HG03045 (cell line): Measurements from ENCODE around the gene MACROD2.

Experiments used
- ATAC-seq: cut with Tn5 transposase; IDR thresholded peaks from one replicate; pipeline ENCODE4 v1.9.1; 2021; ENCODE audit warnings: mild to moderate bottlenecking, moderate library complexity; ENCODE audit not compliant: unreplicated experiment

MACROD2 gene

DNA sequence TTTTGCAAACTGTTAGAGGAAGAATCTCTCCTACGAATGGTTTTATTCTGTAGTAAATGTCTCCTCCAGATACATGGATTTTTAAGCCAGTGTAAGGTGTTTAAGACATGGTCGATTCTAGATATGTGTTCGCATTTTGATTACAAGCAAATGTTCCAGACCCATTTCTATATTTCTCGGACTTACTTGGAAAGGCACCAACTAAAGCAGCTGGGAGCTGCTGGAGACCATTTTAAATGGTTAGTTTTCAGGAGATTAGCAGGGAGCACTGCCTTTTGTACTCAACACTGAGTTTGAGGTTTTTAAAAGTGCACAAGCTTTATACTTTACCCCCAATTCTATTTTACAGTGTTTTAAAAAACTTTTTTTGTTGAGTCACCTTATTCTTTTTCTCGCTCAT is 1720.9 kb downstream of the MACROD2 start:
- ATAC-seq, result no peak

DNA sequence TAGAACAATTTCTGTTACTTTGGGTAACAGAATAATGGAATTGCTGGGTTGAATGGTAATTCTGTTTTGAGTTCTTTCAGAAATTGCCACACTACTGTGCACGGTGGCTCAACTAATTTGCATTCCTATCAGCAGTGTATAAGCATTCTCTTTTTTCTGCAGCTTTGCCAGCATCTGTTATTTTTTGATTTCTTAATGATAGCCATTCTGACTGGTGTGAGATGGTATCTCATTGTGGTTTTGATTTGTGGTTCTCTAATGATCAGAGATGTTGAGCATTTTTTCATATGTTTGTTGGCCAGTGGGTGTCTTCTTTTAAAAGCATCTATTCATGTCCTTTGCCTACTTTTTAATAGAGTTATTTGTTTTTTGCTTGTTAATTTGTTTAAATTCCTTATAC is 1731.1 kb downstream of the MACROD2 start:
- ATAC-seq, result no peak

DNA sequence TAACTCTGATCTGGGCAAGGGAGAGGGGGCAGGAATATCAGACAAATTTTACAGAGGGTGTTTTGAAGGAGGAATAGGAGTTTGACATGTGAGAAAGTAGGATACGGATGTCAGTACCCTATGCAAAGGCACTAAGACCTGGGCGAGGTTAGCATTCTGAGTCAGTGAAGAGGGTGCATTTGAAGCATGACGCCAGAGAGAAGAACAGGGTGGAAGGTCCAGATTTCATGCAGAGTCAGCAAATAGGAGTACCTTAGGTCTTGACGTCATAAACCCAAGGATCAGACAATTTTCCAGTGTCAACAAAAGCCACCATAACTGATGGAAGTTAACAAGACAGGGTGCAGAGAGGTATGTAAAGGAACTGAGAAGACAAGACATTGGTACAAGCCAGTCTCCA is 1738.7 kb downstream of the MACROD2 start:
- no peak for ATAC-seq

DNA sequence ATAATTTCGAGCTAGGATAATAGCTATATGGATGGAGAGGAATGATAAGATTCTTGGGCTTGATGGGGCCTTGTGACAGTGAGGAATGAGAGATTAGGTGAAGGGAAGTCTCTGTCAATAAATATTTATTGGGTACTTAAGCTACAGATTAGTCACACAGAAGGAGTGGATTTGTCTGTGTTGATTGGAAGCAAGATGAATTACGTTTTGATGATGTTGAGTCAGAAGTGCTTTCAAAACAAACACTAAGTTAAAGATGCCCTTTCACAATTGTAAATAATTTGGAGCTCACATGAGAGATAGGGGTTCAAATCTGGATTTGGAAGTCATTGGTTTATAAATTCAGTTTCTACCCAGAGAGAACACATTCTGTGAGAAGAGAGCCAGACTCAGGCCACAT is 1743.7 kb downstream of the MACROD2 start:
- ATAC-seq, result no peak

DNA sequence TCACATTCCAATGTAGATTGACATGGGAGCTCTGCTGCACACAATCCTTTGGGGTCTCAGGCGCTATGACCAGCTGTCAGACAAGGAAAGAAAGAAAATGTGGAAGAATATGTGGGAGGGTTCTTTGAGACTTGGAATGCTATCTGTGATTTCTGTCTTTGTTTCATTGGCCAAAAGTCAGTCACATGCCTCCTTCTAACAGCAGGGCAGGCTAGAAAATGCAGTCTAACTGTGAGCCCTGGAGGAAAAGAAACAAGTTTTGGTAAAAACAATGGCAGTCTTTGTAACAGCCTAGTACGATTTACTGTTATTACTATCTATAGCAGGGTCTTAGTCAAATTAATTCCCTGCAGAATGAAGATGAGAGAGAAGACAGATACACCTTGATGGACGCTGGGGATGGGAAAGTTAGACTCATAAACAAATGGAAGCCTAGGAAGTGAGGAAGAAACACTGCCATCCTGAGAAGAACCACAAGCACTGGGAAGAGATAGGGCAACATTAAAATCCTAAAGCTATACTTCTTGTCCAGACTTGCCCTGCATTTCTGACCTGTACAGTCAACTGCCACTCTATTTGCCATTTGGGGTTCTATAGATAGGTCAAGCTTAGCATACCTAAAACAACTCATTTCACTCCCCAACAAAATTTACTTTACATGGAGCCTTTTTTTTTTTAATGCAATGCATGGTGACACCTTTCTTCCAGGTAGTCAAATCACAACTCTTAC is 1744.9 kb downstream of the MACROD2 start:
- ATAC-seq, result no peak

DNA sequence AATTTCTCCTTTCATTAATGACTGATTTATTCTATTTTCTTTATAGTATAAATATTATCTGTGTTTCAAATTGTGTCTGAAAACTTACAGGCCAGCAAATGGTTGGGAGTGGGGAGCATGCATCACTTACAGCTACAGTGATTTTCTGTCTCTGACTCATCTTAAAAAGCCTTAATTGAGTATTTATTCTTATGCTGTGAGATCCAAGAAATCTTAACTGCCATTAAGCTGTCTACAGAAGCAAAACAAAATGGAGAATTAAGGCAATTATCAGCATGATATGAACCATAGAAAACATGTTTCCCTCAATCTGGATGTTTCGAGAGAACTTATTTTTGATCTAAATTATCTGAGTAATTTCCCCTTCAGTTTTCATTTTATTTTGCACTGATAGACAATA is 1746.8 kb downstream of the MACROD2 start:
- no peak for ATAC-seq

DNA sequence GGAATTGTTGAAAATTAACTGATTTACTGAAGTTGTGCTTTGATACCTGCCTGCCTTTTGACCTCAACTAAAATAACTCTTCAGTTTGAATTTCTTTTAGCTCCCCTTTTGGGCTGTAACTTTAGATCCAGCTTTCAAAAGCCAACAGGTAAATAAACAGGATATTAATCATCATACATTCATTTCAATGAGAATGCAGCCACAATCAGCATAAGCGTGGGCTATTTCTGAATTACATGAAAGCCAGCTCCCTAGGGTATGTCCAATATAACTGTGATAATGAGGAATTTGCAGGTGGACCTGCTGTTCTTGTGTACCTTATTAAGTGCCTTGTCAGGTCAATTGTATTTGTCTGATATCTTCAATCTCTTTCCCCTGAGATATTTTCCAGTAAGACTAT is 1747.3 kb downstream of the MACROD2 start:
- no peak for ATAC-seq

DNA sequence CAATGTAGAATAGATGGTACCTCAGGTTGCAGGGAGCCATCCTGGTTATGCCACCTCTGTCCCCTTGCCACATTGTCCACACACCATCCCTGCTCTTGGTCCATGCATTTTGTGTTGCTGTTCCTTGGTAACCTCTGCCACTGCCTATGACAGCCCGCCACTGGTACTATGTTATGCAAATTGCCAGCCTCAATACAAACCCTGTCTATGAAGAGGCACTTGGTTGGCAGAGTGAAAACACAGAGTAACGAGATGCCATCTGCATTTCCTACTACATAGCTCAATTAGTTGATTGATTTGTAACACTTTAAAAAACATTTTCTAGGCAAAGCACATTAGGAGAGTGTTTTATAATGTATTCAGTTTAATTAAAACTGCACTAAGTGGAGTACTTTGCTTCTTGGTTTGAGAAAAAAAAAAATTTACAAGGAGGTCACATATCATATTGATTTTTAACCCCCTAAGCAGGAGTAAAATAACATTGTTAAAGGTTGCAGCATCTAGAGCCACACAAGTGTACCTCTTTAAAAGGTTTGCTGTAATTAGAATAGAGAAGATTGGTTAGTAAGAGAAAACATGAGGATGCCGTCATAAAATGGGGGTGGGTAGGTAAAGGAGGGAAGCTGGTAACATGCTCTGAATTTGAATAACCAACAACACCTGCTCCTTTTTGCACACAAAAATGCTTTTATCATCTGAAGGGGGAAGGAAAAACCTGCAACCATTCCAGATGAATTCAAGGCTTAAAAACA is 1760.9 kb downstream of the MACROD2 start:
- no peak for ATAC-seq

DNA sequence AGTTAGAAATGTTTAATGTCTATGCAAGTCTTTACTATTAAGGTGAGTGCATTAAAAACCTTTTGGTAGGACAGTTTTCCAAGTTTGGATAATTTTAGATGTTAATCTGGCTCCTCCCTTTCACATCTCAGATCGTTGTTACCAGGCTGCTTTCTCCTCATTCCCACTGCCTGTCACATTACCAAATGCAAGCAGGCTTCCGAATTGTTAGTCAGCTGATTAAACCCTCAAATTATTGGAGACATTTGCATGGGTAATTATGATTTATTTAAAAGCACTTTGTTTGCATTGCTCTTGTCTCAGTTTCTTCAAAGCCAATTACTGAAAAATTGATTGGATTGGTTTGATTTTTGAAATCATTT is 1761.4 kb downstream of the MACROD2 start:
- no peak for ATAC-seq

DNA sequence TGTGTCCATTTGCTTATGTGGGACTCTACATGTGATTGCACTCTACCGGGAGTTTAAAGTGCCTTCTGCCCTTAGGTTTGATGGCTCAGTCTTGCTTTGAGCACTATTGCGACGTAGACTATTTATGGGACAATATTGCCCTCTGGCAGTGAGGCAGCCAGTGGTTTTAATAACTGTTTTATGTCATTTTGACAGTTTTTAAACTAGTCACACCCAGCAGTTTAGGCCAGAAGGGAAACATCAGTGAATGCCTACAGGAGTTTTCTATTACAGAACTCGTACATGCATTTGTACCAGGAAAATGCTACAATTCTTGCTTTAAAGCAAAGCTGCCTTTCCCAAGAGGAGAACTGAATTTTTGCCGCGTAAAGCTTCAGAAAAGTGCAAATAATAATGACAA is 1764.3 kb downstream of the MACROD2 start:
- no peak for ATAC-seq

DNA sequence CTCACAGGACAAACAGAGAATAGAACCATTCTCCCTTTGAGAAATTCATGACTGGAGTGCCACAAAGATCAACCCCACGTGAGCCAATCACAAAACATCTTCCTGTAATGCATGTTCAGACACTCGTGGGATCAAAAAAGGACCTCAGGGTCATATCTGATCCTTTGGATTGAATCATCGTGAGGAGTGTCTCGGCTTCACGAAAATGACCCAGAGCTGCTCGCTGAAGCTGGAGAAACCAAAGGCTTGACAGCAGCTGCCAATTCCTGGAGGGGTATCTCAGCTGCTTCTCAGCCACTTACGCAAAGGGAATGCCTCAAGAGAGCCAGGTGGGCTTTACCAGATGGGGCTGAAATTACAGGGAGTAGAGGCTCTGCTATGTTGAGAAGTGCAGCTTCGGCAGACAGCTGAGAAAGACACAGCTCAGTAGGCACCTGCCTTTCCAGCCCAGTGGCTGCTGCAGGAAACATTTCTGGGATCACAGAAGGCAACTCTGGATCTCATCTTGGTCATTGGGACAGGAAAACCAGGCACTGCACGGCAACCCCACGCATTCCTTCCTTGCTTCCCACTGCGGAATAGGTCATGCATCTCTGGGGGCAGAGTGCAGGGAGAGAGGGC is 1764.8 kb downstream of the MACROD2 start:
- no peak for ATAC-seq

DNA sequence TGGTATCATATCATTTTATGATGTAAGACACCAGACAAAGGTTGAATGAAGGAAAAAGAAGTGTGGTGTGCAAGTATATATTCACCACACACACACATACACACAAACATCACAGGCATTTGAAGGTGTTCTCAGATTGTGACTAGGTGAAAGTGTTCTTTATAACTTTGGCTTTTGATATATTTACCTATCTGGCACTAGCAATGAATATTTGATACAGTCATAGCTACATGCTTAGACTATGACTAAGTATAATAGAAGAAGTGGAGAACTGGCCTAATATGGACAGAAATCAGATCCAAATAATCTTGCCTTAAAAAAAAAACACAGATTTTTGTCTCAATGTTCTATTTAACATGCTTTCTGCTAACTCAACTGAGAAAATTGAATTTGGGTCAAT is 1768.0 kb downstream of the MACROD2 start:
- ATAC-seq, result no peak

DNA sequence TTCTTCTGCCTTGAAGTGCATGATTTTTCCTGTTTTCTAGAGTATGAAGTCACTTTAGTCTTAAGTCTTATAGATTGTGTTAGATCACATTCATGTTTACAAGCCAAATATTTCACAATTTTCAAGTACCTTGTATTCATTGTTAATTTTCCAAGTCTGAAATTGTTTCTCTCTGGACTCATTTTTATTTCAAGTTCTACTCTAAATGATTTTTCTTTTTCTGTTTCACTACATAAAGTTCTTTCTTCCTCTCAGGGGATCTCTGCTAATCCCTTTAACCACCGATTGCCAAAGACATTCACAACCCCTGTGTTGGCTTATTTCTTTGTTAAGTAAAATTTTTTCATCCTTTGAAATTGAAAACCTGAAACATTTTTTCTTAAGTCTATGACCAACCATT is 1772.3 kb downstream of the MACROD2 start:
- ATAC-seq, result no peak

DNA sequence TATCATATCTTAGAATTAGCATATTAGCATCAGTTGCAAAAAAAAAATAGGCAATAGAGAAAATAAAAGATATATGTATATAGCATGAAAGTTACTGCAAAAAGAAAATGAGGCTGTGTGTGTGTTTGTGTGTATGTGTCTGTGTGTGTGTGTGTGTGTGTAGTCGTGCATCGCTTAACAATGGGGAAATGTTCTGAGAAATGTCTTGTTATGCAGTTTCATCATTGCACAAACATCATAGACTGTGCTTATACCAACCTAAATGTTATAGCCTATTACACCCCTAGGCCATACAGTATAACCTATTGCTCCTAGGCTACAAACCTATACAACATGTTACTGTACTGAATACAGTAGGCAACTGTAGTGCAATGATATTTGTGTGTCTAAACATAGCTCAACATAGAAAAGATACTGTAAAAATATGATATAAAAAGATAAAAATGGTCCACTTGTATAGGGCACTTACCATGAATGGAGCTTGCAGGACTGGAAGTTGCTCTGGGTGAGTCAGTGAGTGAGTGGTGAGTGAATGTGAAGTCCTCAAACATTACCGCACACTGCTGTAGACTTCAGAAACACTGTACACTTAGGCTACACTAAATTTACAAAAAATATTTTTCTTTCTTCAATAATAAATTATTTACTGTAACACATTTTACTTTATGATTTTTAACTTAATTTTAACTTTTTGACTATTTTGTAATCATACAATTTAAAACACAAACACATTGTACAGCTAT is 1772.9 kb downstream of the MACROD2 start:
- ATAC-seq, result no peak

DNA sequence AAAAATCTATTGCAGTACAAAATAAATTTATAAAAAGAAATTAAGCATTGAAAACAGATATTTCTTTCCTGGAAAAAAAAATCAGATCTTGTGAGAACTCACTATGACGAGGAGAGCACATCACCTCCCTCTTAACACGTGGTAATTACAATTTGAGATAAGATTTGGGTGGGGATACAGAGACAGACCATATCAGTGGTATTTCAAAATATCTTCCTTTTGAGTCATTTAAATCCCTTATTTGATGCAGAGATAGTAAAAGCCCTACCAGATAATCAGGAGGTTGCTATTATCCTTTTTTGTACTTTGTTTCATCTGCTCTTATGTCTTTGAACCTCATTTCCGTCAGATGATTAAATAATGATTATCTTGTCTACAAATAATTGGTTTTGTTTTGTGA is 1777.5 kb downstream of the MACROD2 start:
- ATAC-seq, result no peak

DNA sequence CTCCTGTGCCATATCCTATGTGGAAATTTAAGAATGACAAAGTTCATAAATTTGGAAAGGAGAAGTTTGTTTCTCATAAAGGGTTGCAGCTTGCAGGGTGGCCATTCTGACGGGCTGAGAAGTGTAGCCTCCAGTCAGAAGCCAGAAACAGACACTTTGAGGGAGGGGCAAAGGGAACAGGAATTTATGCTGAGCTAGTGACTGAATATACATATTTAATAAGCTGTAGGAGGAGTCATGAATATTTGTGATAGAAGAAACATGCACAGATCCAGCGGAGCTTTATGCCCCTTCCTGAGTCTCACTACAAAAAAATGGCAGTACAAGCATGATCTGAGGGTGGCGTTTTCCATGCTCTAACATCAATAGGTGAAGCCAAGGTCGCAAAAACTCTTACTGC is 1779.6 kb downstream of the MACROD2 start:
- no peak for ATAC-seq

DNA sequence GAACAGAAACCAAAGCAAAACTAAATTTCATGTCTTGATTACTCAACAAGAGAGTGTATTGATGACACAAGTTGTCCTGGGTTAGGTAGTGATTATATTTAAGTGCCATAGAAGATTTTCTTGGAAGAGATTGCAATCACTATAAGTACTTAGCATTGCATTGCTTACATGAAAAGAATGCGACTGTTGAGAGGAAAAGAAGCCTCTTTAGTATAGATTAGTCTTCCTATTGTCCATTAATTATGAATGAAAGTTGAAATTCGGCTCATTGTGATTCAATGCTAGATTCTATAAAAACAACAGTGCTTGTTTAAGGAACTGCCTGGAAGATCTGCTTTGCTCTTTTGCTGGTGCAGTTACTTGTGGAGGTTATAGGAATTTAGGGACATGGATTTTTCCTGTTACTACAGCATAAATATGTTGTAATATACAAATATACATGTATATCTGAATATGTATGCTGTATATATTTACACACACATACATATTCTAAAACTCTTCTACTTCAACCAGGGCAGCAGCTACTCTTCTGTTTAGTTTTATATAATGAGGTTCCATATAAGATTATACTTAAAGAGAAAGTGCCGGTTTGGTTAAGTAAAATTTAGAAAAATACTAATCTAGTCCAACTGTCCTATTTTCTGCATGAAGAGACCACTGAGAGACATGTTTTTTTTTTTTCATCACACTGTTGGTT is 1781.6 kb downstream of the MACROD2 start:
- no peak for ATAC-seq

DNA sequence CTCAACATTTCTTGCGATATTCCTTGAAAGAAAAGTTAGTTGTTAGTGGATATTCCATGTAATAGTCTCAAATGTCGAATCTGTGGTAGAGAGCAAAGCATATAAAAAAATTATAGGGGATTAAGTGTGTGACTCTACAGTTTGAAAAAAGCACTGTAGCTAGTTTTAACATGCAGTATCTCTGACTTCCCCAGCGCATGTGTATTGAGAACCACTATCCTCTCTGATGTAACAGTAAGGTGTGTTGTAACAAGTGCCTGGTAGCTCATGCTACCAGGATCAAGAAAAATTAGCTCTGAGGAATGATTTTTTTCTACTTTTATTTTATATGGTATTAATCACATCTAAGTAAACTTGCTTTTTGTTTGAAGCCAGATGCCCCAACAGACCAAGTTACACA is 1788.7 kb downstream of the MACROD2 start:
- ATAC-seq, result no peak

DNA sequence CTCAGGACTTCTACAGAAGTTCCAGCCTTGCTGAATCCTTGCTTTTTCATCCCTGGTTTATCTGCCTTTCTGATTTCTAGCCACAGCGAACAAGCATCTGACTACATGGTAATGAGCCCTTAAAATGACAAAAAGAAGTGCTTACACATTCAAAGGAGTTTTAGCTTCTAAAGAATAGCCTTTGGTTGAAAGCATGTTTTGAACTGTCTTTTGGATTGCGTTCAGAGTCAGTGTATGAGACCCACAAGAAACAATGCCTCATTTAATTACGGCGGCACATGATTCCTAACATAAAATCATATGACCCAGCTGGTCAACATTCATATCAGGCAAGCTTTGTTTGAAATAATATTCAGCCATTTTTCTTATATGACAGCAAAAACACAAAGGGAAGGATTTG is 1793.8 kb downstream of the MACROD2 start:
- ATAC-seq, result no peak

DNA sequence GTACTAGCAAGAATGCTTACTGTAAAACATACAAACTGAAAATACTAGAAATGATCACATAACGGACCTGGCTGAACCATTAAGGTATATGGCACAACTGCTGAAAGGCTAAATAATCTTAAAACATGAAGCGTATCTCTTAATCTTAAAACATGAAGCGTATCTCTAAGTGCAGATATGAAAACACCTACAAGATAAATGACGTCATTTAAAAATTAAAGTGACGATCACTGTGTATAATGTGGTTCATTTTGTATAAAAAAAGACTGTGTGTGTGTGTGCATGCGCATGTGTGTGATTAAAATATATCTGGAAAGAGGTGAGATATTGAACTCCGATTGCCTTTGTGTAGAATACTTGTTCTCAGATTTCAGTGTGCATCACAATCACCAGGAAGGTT is 1797.5 kb downstream of the MACROD2 start:
- ATAC-seq, result no peak

DNA sequence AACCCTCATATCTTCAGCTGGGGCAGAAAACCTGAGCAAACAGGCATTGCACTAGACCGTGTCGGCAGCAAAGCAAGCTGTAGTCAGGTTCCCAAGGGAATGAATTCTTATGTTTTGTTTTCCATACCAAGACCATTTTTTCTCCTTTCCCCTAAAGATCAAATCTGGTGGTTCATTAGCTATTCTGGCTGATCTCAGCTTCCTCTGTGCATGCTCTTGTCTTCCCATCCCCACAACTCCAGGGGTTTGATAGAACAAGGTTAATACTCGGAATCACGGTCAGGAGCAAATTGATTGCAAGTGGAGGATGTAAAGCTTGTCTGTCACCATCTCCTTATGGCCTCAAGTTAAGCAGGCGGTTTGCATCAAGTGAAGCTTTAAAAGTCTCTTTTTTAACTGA is 1799.1 kb downstream of the MACROD2 start:
- no peak for ATAC-seq
